HAP-1 (cell line): ENCODE measurements around the gene SAMD9.

Experiments
- DNase-seq, 2 experiments: peaks; one replicate each; pipeline ENCODE4 v3.0.0-alpha.2; 2016 to 2020; ENCODE audit warnings: low spot score in 2 of 2
- H3K27me3 ChIP-seq: fragments of 250-450 bp; sonication (Bioruptor Pico); 2 replicates; pipeline ENCODE4 v1.5.1; 2020; ENCODE audit warnings: low read depth, mild to moderate bottlenecking, moderate library complexity
- H3K36me3 ChIP-seq: fragments of 250-450 bp; sonication (Bioruptor Pico); replicated peaks from 2 replicates; pipeline ENCODE4 v1.5.1; 2020; ENCODE audit warnings: mild to moderate bottlenecking
- H3K4me1 ChIP-seq: fragments of 250-450 bp; sonication (Bioruptor Pico); 2 replicates; pipeline ENCODE4 v1.5.1; 2020; ENCODE audit warnings: mild to moderate bottlenecking
- H3K4me3 ChIP-seq: fragments of 250-450 bp; sonication (Bioruptor Pico); 2 replicates; pipeline ENCODE4 v1.5.1; 2020; ENCODE audit warnings: mild to moderate bottlenecking, moderate library complexity
- H3K9me3 ChIP-seq: fragments of 250-450 bp; sonication (Bioruptor Pico); 2 replicates; pipeline ENCODE4 v1.5.1; 2020; ENCODE audit warnings: mild to moderate bottlenecking, moderate library complexity
- in situ Hi-C: fragments of 300-500 bp; cut with MboI; formaldehyde crosslinking; loops from 3 replicates; pipeline ENCODE4 v1.14.3; 2020; ENCODE audit warnings: low sequenced_read_pairs, inconsistent platforms, mixed read lengths

The SAMD9 gene

GRCh38 chr7:93117852-93118530, at the start of gene SAMD9:
Gene SAMD9 (minus strand): TSS chr7:93117979. CDS start chr7:93106097, 11,882 bp downstream.
- H3K36me3 ChIP-seq, result no peaks in the 10 kb centered on the region
- no peaks in the 10 kb centered on the region for H3K27me3 ChIP-seq
- in situ Hi-C loops, result no loop called here
- H3K9me3 ChIP-seq, result no peaks in the 10 kb centered on the region
- peak; percentile 4 to 23 for DNase-seq
- H3K4me3 ChIP-seq, result peak within 1 kb of the TSS; percentile 18
- H3K4me1 ChIP-seq, result no peaks in the 10 kb centered on the region

- DNase-seq, result no peak
- Histone ChIP-seq H3K27me3 (peaks cover 5% of the 10 kb centered on the region; the same call in 1 of the 2 replicates), H3K9me3 (no peaks in the 10 kb centered on the region), H3K4me1 (no peaks in the 10 kb centered on the region), H3K36me3 (no peaks in the 10 kb centered on the region), H3K4me3 (no peak overlapping the region)
- in situ Hi-C loops, result no loop called here
Measured at GRCh38 chr7:93165447-93165846, 47.7 kb upstream of the SAMD9 start.

GRCh38 chr7:93164766-93165165, 47.0 kb upstream of the SAMD9 start:
- Histone ChIP-seq H3K9me3 (no peaks in the 10 kb centered on the region), H3K36me3 (no peaks in the 10 kb centered on the region), H3K4me3 (no peak overlapping the region), H3K27me3 (peaks cover 5% of the 10 kb centered on the region; the same call in 1 of the 2 replicates), H3K4me1 (no peaks in the 10 kb centered on the region)
- in situ Hi-C loops, result no loop called here
- DNase-seq, result no peak

GRCh38 chr7:93161181-93161762, 43.5 kb upstream of the SAMD9 start:
- in situ Hi-C loops, result no loop called here
- no peak for DNase-seq
- H3K4me1 ChIP-seq, result no peaks in the 10 kb centered on the region
- no peak overlapping the region for H3K4me3 ChIP-seq
- no peaks in the 10 kb centered on the region for H3K36me3 ChIP-seq
- no peaks in the 10 kb centered on the region for H3K9me3 ChIP-seq
- H3K27me3 ChIP-seq, result peaks cover 4% of the 10 kb centered on the region

- Histone ChIP-seq H3K4me1 (no peaks in the 10 kb centered on the region), H3K36me3 (no peaks in the 10 kb centered on the region), H3K9me3 (no peaks in the 10 kb centered on the region), H3K27me3 (peaks cover 5% of the 10 kb centered on the region), H3K4me3 (no peak overlapping the region)
- DNase-seq, result no peak
- in situ Hi-C loops, result no loop called here
Measured at GRCh38 chr7:93160410-93160809, 42.6 kb upstream of the SAMD9 start.

GRCh38 chr7:93159490-93159889, 41.7 kb upstream of the SAMD9 start:
- Histone ChIP-seq H3K36me3 (no peaks in the 10 kb centered on the region), H3K9me3 (no peaks in the 10 kb centered on the region), H3K27me3 (peaks cover 5% of the 10 kb centered on the region), H3K4me3 (no peak overlapping the region), H3K4me1 (no peaks in the 10 kb centered on the region)
- no peak for DNase-seq
- in situ Hi-C loops, result no loop called here

- in situ Hi-C loops, result no loop called here
- no peaks in the 10 kb centered on the region for H3K9me3 ChIP-seq
- no peaks in the 10 kb centered on the region for H3K4me1 ChIP-seq
- H3K4me3 ChIP-seq, result no peak overlapping the region
- H3K27me3 ChIP-seq, result peaks cover 5% of the 10 kb centered on the region
- no peak for DNase-seq
- no peaks in the 10 kb centered on the region for H3K36me3 ChIP-seq
Measured at GRCh38 chr7:93156884-93157283, 39.1 kb upstream of the SAMD9 start.

GRCh38 chr7:93150200-93150835, 32.5 kb upstream of the SAMD9 start:
- no peak for DNase-seq
- in situ Hi-C loops, result no loop called here
- Histone ChIP-seq H3K9me3 (no peaks in the 10 kb centered on the region), H3K4me3 (no peak overlapping the region), H3K4me1 (no peaks in the 10 kb centered on the region), H3K36me3 (no peaks in the 10 kb centered on the region), H3K27me3 (0 out of 2 replicates have a peak, but pooled peaks cover 5% of the 10 kb centered on the region)

- no peaks in the 10 kb centered on the region for H3K4me1 ChIP-seq
- H3K9me3 ChIP-seq, result no peaks in the 10 kb centered on the region
- in situ Hi-C loops, result no loop called here
- H3K4me3 ChIP-seq, result no peak overlapping the region
- DNase-seq, result peak in 1 of 2 experiments; percentile 19
- no peaks in the 10 kb centered on the region for H3K36me3 ChIP-seq
- H3K27me3 ChIP-seq, result peaks cover 6% of the 10 kb centered on the region; the same call in 1 of the 2 replicates
Measured at GRCh38 chr7:93148727-93149126, 30.9 kb upstream of the SAMD9 start.

- no peaks in the 10 kb centered on the region for H3K9me3 ChIP-seq
- no peak within 1 kb of the TSS for H3K4me3 ChIP-seq
- in situ Hi-C loops, result no loop called here
- H3K27me3 ChIP-seq, result peaks cover 8% of the 10 kb centered on the region; the same call in 1 of the 2 replicates
- no peaks in the 10 kb centered on the region for H3K36me3 ChIP-seq
- DNase-seq, result no peak
- H3K4me1 ChIP-seq, result no peaks in the 10 kb centered on the region
Measured at GRCh38 chr7:93148144-93148543, 30.4 kb upstream of the SAMD9 start, which contains the start of gene SAMD9L. Gene SAMD9L (minus strand): TSS chr7:93148385. CDS start chr7:93135971, 12,414 bp downstream.

- no peak overlapping the region for H3K4me3 ChIP-seq
- H3K27me3 ChIP-seq, result peaks cover 8% of the 10 kb centered on the region; the same call in 1 of the 2 replicates
- no peaks in the 10 kb centered on the region for H3K4me1 ChIP-seq
- in situ Hi-C loops, result no loop called here
- H3K9me3 ChIP-seq, result no peaks in the 10 kb centered on the region
- DNase-seq, result no peak
- no peaks in the 10 kb centered on the region for H3K36me3 ChIP-seq
Measured at GRCh38 chr7:93147363-93147762, 29.6 kb upstream of the SAMD9 start.

- in situ Hi-C loops, result no loop called here
- Histone ChIP-seq H3K36me3 (no peaks in the 10 kb centered on the region), H3K9me3 (no peaks in the 10 kb centered on the region), H3K4me3 (no peak overlapping the region), H3K27me3 (peaks cover 8% of the 10 kb centered on the region; the same call in 1 of the 2 replicates), H3K4me1 (no peaks in the 10 kb centered on the region)
- DNase-seq, result no peak
Measured at GRCh38 chr7:93146472-93147141, 28.8 kb upstream of the SAMD9 start.

- in situ Hi-C loops, result no loop called here
- no peak overlapping the region for H3K4me3 ChIP-seq
Measured at GRCh38 chr7:93146036-93146435, 28.3 kb upstream of the SAMD9 start.

More at GRCh38 chr7:93146036-93146435, 28.3 kb upstream of the SAMD9 start:
- DNase-seq, result no peak
- Histone ChIP-seq H3K36me3 (no peaks in the 10 kb centered on the region), H3K9me3 (no peaks in the 10 kb centered on the region), H3K4me1 (no peaks in the 10 kb centered on the region), H3K27me3 (peaks cover 8% of the 10 kb centered on the region; the same call in 1 of the 2 replicates)
